ENCODE measurements around the gene CHTF18.

Gene CHTF18

GRCh38 chr16:784431-784830 lies 4.0 kb upstream of the CHTF18 start:
- ChIA-PET POLR2A (interaction anchor here (0.7 to 1.7 kb wide), 6 partner anchors 56 to 104 kb away, joined by 3 to 7 read pairs (median 4); partner anchors contain the start of gene STUB1), CTCF (interaction anchor here (0.5 to 9.5 kb wide), 14 partner anchors 8 to 379 kb away, joined by 3 to 119 read pairs (median 6); partner anchors contain the start of genes ANTKMT and CIAO3)
- no peaks in the 10 kb centered on the region for H3K4me1 ChIP-seq (ENCODE audit: control insufficient read depth, insufficient read depth, low read length)
- H3K36me3 ChIP-seq (ENCODE audit: control insufficient read depth in 2 of 2, insufficient read depth in 1 of 2, low read length in 2 of 2), result peaks cover 0 to 26% of the 10 kb centered on the region in 2 experiments; a peak in 1 of 3 replicates
- no peaks in the 10 kb centered on the region for H3K9me3 ChIP-seq (ENCODE audit: control insufficient read depth, insufficient read depth, low read depth, low read length)
- H3K4me3 ChIP-seq (ENCODE audit: low read depth, low read length), result no peak overlapping the region
- TF ChIP-seq, protein P1, sequence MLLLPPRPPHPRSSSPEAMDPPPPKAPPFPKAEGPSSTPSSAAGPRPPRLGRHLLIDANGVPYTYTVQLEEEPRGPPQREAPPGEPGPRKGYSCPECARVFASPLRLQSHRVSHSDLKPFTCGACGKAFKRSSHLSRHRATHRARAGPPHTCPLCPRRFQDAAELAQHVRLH (tag by site-specific recombination; IDR thresholded peaks at IDR 0.05), result no peak
- TF ChIP-seq ZNF202 (tag by site-specific recombination; IDR thresholded peaks at IDR 0.05; ENCODE audit: borderline replicate concordance) (no peak), HOXD13 (CRISPR knock-in tag; IDR thresholded peaks at IDR 0.05; ENCODE audit: borderline replicate concordance) (no peak), ZNF660 (tag by site-specific recombination; IDR thresholded peaks at IDR 0.05) (no peak), ZNF626 (tag by site-specific recombination; IDR thresholded peaks at IDR 0.05) (no peak), ZNF658 (tag by site-specific recombination; IDR thresholded peaks at IDR 0.05) (no peak), ZNF629 (tag by site-specific recombination; IDR thresholded peaks at IDR 0.05) (no peak), GLIS2 (tag by site-specific recombination; IDR thresholded peaks at IDR 0.05) (no peak), ZNF677 (tag by site-specific recombination; IDR thresholded peaks at IDR 0.05) (no peak), ZXDB (tag by site-specific recombination; IDR thresholded peaks at IDR 0.05) (no peak), ZNF121 (tag by site-specific recombination; IDR thresholded peaks at IDR 0.05) (no peak), ZSCAN23 (tag by site-specific recombination; IDR thresholded peaks at IDR 0.05) (no peak), ZNF768 (tag by site-specific recombination; IDR thresholded peaks at IDR 0.05) (no peak), ZNF174 (tag by site-specific recombination; IDR thresholded peaks at IDR 0.05) (no peak), HIC1 (tag by site-specific recombination; IDR thresholded peaks at IDR 0.05) (no peak), KLF10 (tag by site-specific recombination; IDR thresholded peaks at IDR 0.05) (no peak), ZNF223 (tag by site-specific recombination; IDR thresholded peaks at IDR 0.05) (no peak), ZNF214 (tag by site-specific recombination; IDR thresholded peaks at IDR 0.05; ENCODE audit: borderline replicate concordance) (no peak), REPIN1 (tag by site-specific recombination; IDR thresholded peaks at IDR 0.05; ENCODE audit: low read depth) (no peak)
- TF ChIP-seq, protein P2, sequence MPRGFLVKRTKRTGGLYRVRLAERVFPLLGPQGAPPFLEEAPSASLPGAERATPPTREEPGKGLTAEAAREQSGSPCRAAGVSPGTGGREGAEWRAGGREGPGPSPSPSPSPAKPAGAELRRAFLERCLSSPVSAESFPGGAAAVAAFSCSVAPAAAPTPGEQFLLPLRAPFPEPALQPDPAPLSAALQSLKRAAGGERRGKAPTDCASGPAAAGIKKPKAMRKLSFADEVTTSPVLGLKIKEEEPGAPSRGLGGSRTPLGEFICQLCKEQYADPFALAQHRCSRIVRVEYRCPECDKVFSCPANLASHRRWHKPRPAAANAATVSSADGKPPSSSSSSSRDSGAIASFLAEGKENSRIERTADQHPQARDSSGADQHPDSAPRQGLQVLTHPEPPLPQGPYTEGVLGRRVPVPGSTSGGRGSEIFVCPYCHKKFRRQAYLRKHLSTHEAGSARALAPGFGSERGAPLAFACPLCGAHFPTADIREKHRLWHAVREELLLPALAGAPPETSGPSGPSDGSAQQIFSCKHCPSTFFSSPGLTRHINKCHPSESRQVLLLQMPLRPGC (tag by site-specific recombination; IDR thresholded peaks at IDR 0.05), result no peak
- H3K27ac ChIP-seq (ENCODE audit: extremely low read depth, low read depth, low read length), result no peak overlapping the region

DNA sequence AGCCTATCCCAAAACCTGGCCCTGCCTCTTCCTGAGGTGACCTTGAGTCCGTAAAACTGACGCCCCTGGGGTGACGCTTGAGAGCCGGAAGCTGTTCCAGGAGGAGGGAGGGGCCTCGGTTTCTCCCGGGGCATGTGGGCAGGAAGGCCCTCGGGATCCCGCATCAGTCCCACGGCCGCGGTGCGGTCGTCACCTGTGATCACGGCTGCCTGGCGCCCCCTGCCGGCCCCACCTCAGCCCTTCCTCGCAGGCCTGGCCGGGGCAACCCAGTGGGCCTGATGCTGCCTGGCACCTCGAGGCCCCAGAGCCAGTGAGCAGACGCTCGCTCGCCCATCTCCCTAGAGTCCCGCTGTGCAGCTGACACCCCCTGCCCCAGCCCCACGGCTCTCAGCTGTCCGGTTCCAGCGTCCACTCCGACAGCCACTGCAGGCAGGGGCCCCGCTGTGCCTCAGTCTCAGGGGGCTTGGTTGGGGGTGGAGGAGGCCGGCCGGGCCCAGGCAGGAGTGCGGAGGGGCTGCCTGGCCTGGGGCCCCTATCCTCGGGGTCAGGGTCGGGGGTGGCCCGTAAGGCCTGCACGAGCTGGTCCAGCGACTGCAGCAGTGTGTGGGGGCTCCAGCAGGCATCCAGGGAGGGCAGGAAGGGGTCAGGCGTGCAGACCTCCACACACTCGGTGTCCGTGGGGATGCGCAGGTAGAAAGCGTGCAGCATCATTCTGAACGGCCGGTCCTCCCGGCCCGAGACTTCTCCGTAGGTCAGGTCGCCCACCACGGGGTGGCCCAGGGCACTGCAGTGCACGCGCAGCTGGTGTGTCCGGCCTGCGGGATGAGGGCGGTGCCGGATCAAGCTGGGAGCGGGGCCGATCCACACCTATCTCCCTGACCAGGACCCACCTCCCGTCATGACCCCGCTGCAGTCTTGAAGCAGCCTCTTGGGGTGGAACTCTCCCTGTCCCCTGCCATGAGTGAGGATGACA lies 2.6 kb upstream of the CHTF18 start:
- ChIA-PET POLR2A (interaction anchor here (0.7 to 1.7 kb wide), 6 partner anchors 18 to 96 kb away, joined by 3 to 6 read pairs (median 4); partner anchors contain the start of gene WDR24), CTCF (interaction anchor here (0.6 to 9.5 kb wide), 20 partner anchors 9 to 905 kb away, joined by 3 to 119 read pairs (median 5); partner anchors contain the start of genes ANTKMT, CIAO3 and JMJD8)
- H3K4me1 ChIP-seq (ENCODE audit: control insufficient read depth, insufficient read depth, low read length), result no peaks in the 10 kb centered on the region
- H3K27ac ChIP-seq (ENCODE audit: extremely low read depth, low read depth, low read length), result no peak overlapping the region
- peaks cover 0 to 40% of the 10 kb centered on the region in 2 experiments; a peak in 1 of 3 replicates for H3K36me3 ChIP-seq (ENCODE audit: control insufficient read depth in 2 of 2, insufficient read depth in 1 of 2, low read length in 2 of 2)
- H3K4me3 ChIP-seq (ENCODE audit: low read depth, low read length), result no peak overlapping the region
- H3K9me3 ChIP-seq (ENCODE audit: control insufficient read depth, insufficient read depth, low read depth, low read length), result no peaks in the 10 kb centered on the region
- TF ChIP-seq ZNF596 (tag by site-specific recombination; IDR thresholded peaks at IDR 0.05) (no peak), ZNF146 (tag by site-specific recombination; IDR thresholded peaks at IDR 0.05) (no peak), ZNF2 (tag by site-specific recombination; IDR thresholded peaks at IDR 0.05) (peak; percentile 73; the same call in 1 of the 2 replicates), BCL11B (tag by site-specific recombination; IDR thresholded peaks at IDR 0.05; ENCODE audit: low read depth) (peak; percentile 35; the same call in 1 of the 2 replicates), HOXC10 (CRISPR knock-in tag; IDR thresholded peaks at IDR 0.05) (no peak), ZNF843 (tag by site-specific recombination; IDR thresholded peaks at IDR 0.05) (no peak), ZNF549 (tag by site-specific recombination; IDR thresholded peaks at IDR 0.05) (no peak), ZNF23 (tag by site-specific recombination; IDR thresholded peaks at IDR 0.05; ENCODE audit: borderline replicate concordance) (no peak), ZNF692 (tag by site-specific recombination; IDR thresholded peaks at IDR 0.05) (0 out of 2 replicates have a peak, but pooled peaks have one; percentile 15), ZNF830 (tag by site-specific recombination; IDR thresholded peaks at IDR 0.05; ENCODE audit: low read depth) (no peak)
